Stimulated activated CD4-positive, alpha-beta T cell treated with anti-CD3 and anti-CD28 coated beads, Interleukin-12 subunit alpha, Interleukin-12 subunit beta, amount 100 ng/mL, for 24 hours (primary cell): ENCODE results near the gene SAP130.

Experiments used
- DNase-seq, 2 experiments: peaks; one replicate each; pipeline ENCODE4 v3.0.0-alpha.2; 2020; ENCODE audit warnings: low read depth in 2 of 2

SAP130 gene

GRCh38 chr2:128026448-128027277 is 1.2 kb downstream of the SAP130 start:
- DNase-seq = no peak

- no peak for DNase-seq
These were observed 3.0 kb downstream of the SAP130 start for GRCh38 chr2:128024816-128025215.

- DNase-seq = no peak
These were observed 10.3 kb downstream of the SAP130 start for GRCh38 chr2:128017561-128017960.

DNA sequence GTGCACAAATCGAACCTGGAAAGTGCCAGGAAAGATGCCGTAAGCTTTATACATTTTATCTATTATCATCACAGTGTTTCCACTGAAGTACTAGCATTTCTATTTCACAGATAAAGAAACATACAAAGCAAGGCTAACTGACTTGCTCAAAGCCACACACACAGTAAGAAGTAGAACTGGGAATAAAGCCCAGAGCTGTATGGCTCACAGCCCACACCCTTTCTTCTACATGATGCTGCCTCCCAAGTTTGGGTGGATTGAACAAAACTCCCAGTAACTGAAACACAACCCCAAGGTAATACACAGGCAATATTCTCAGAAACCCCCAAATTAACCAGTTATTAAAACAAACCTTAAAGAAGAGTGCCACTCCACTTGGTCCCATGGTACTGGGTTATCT is 11.2 kb downstream of the SAP130 start:
- DNase-seq = no peak

- no peak for DNase-seq
These were observed 15.2 kb downstream of the SAP130 start for GRCh38 chr2:128012698-128013097.

DNA sequence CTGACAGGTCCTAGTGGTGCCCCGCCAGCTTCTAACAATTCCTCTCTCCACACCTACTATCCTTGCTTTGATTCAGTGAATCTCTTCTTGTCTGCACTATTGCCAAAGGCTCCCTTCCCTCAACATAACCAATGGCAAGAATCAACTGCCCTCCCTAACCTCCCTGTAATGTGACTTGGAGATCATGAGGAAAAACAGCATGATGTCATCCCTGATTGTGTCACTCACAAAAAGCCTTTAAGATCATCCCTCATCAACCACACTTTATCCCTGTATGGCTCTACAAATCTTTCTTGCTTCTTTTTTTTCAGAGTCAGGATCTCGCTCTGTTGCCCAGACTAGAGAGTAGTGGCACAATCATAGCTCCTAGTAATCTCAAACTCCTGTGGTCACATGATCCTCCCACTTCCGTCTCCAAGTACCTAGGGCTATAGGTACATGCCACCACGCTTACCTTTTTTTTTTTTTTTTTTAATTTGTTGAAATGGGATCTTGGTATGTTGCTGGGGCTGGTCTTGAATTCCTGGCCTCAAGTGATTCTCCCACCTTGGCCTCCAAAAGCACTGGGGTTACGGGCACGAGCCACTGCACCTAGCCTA is 19.7 kb downstream of the SAP130 start:
- no peak for DNase-seq

- no peak for DNase-seq
These were observed 23.4 kb downstream of the SAP130 start for GRCh38 chr2:128004509-128004908.

DNA sequence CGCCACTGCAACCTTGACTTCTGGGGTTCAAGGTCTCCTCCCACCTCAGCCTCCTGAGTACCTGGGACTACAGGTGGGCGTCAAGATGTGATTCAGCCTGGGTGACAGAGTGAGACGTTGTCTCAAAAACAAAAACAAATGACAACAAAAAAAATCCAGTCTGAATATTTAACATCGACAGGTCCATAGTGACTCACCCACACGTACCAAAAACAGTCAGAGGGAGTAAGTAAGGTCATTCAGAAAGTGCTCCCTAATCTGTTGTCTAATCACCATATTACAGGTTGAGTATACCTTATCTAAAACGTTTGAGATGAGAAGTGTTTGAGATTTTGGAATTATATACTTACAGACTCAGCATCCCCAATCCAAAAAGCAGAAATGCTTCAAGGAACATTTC is 24.4 kb downstream of the SAP130 start:
- no peak for DNase-seq

- no peak for DNase-seq
These were observed 31.7 kb downstream of the SAP130 start for GRCh38 chr2:127996160-127996559.

GRCh38 chr2:127995725-127996124 is 32.1 kb downstream of the SAP130 start:
- no peak for DNase-seq

DNA sequence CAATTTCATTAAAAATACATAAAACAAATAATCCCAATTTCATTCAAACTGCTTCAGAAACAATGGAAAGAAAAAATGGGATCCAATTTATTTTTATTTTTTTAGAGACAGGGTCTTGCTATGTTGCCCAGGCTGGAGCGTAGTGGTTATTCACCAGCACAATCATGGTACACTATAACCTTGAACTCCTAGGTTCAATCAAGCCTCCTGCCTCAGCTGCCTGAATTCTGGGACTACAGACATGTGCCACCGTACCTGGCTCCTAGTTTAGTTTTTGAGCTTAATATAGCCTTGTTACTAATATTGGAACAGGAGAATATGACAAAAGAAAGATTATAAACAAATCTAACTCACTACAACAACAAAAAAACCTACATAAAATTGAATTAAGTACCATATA is 34.2 kb downstream of the SAP130 start:
- no peak for DNase-seq

GRCh38 chr2:127991742-127992141 is 36.1 kb downstream of the SAP130 start:
- no peak for DNase-seq

GRCh38 chr2:127986548-127987079 is 41.2 kb downstream of the SAP130 start:
- no peak for DNase-seq

GRCh38 chr2:127985735-127986134 is 42.1 kb downstream of the SAP130 start:
- DNase-seq = no peak

DNA sequence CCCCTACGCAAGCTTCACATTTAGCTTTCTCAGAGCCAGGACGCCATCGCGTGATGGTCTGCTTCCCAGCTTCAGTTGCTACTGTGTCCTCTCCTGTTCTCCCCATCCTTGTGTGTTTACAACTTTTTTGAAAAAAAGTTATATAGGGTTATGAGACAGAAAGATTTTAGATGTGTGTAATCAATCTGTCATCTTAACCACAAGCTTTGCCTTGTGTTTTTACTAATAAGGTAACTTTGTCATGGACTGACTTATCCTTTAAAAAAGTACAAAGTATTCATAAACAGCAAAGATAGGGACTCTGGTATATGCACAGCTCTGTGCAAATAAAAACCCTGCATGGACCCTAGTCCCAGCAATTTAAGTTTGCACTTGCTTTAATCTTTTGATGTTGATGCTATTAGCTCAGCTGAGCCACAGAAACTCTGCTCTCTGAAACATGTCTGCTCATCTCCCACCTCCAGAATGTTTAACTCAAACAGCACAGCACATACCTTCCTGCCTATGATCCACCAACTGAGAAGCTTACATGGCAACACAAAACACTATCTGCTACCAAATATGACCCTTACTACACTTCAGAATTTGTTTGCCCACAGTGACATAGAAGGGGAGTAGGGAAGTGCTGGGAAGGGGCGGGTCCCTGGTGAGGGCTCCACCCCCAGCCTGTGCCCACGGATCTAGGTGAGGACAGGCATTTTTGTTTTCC is 42.7 kb downstream of the SAP130 start:
- DNase-seq = no peak

GRCh38 chr2:127984551-127984950 is 43.3 kb downstream of the SAP130 start:
- no peak for DNase-seq

DNA sequence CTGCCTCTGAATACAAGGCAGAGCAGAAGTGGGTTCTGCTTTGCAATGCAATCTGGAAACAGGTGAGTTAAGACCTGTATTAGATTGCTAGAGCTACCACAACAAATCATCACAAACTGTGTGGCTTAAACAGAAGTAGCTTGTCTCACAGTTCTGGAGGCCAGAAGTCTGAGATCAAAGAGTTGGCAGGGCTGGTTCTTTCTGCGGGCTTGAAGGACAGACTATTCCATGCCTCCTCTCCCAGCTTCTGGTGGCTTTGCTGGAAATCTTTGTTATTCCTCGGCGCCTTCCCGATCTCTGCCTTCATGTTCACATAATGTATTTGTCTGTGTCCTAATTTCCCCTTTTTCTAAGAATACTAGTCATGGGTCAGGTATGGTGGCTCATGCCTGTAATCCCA is 58.4 kb downstream of the SAP130 start:
- no peak for DNase-seq

DNA sequence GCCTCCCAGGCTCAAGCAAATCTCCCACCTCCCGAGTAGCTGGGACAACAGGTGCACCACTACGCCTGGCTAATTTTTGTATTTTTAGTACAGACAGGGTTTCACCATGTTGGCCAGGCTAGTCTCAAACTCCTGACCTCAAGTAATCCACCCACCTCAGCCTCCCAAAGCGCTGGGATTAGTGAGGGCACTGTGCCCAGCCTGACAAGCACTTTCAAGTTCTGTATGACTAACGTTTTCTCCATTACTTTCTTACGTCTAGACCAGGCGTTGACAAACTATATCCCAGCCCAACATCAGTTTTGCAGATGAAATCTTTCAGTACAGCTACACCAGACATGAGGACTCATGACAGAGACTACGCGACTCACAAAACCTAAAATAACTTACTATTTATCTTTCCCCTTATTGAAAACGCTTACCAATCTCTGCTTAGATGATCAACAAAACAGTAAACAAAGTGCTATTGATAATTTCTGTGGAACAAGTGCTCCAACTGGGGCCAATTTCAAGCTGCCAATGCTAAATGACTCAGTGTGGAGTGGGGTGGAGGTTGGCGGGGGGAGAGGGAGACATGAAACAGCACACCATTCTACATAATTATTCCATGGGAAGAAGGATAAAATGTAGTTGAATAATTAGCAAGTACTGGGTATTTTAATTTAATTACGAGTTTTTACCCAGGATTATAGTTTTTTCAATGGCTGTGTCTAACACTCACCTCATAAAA is 59.1 kb downstream of the SAP130 start:
- no peak for DNase-seq

DNA sequence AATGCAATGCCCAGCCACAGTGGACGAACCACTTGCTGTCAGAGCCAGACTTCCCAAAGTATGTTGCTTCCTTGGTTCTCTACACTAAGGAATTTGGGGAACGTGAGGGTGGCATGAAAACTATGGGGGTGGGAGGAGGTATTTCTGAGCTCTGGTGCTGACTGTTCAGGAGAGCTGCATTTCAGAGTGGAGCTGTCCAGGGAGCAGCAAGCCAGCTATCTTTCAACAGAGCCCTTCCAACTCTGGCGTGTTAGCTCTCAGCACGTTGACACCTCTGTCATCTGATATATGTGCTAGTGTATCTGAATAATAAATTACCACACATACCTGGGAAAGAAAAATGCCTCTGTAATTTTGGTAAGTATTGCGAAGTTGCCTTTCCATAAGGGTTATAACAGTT is 66.1 kb downstream of the SAP130 start:
- DNase-seq = no peak

- DNase-seq = no peak
These were observed 70.6 kb downstream of the SAP130 start for GRCh38 chr2:127957240-127957639.

GRCh38 chr2:127954857-127955256 is 73.0 kb downstream of the SAP130 start:
- no peak for DNase-seq

GRCh38 chr2:127953849-127954248 is 74.0 kb downstream of the SAP130 start:
- DNase-seq = no peak
